NCI-H748 (cell line): Measurements from ENCODE around the gene ROR2.

Experiments
- DNase-seq: peaks from one replicate; lab custom pipeline; 2025; ENCODE audit not compliant: unreplicated experiment; lab: John Stamatoyannopoulos, UW

The ROR2 gene

GRCh38 chr9:91948597-91949391 lies 1.2 kb downstream of the ROR2 start:
- peak; percentile 71 for DNase-seq

GRCh38 chr9:91948101-91948596 lies 1.9 kb downstream of the ROR2 start:
- DNase-seq, result peak; percentile 42

GRCh38 chr9:91946653-91947488 lies 3.2 kb downstream of the ROR2 start:
- DNase-seq, result no peak

GRCh38 chr9:91946196-91946595 lies 3.8 kb downstream of the ROR2 start:
- DNase-seq, result no peak

GRCh38 chr9:91945277-91946085 lies 4.5 kb downstream of the ROR2 start:
- DNase-seq, result peak; percentile 14

GRCh38 chr9:91944711-91945110 lies 5.3 kb downstream of the ROR2 start:
- DNase-seq, result no peak

GRCh38 chr9:91943478-91944470 lies 6.3 kb downstream of the ROR2 start:
- DNase-seq, result no peak

- no peak for DNase-seq
Measured at GRCh38 chr9:91942201-91942600, 7.8 kb downstream of the ROR2 start.

- no peak for DNase-seq
Measured at GRCh38 chr9:91939978-91940377, 10.1 kb downstream of the ROR2 start.

GRCh38 chr9:91937727-91938126 lies 12.3 kb downstream of the ROR2 start:
- no peak for DNase-seq

GRCh38 chr9:91937056-91937455 lies 13.0 kb downstream of the ROR2 start:
- DNase-seq, result no peak

- no peak for DNase-seq
Measured at GRCh38 chr9:91935805-91936514, 14.1 kb downstream of the ROR2 start.

- peak; percentile 38 for DNase-seq
Measured at GRCh38 chr9:91935066-91935749, 14.8 kb downstream of the ROR2 start.

- DNase-seq, result no peak
Measured at GRCh38 chr9:91934654-91935053, 15.4 kb downstream of the ROR2 start.

- no peak for DNase-seq
Measured at GRCh38 chr9:91933556-91934352, 16.3 kb downstream of the ROR2 start.

GRCh38 chr9:91930475-91930874 lies 19.6 kb downstream of the ROR2 start:
- peak; percentile 16 for DNase-seq

GRCh38 chr9:91929331-91929730 lies 20.7 kb downstream of the ROR2 start:
- DNase-seq, result no peak

GRCh38 chr9:91927922-91928510 lies 22.0 kb downstream of the ROR2 start:
- DNase-seq, result no peak
